AG04449 (cell line): ENCODE measurements around the gene AP1M1.

Source experiments
- CTCF ChIA-PET: fragments of 350-600 bp; formaldehyde crosslinking; extraction: SDS; loops from one replicate; lab custom pipeline; 2021; ENCODE audit warnings: antibody characterized with exemption; lab: Yijun Ruan, JAX
- POLR2A ChIA-PET: fragments of 400-600, 350-600 bp; formaldehyde crosslinking; extraction: SDS; loops from one replicate; lab custom pipeline; 2020; ENCODE audit warnings: antibody characterized with exemption, inconsistent platforms; lab: Yijun Ruan, JAX
- DNase-seq: peaks from one replicate; pipeline ENCODE4 v3.0.0-alpha.2; 2010; ENCODE audit warnings: low read depth, low spot score
- H3K4me3 ChIP-seq: 2 replicates; pipeline ENCODE4 v1.5.1; 2011; ENCODE audit warnings: low read depth, mild to moderate bottlenecking, control low read depth, low read length
- TF ChIP-seq, protein P1 (sequence below): IDR thresholded peaks from one replicate; pipeline ENCODE4 v1.5.1; 2011; ENCODE audit warnings: mild to moderate bottlenecking, moderate library complexity, low read length, control low read depth, inconsistent platforms; ENCODE audit not compliant: insufficient read depth; ENCODE audit errors: missing control alignments

AP1M1 gene

DNA sequence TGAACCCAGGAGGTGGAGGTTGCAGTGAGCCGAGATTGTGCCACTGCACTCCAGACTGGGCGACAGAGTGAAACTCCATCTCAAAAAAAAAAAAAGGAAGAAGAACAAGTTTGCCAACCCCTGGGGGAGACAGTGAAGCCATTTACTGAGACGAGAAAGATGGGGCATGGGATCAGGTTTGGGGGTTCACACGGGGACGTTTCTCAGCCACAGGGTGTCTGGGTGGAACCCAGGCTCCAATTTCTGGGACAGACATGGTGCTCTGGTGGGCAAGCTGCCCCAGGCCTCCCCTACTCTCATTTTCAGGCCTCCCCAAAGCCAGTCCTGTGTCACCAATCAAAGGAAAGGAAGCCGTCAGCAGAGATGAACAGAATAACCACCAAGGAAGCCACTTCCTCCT is 40.8 kb upstream of the AP1M1 start:
- POLR2A ChIA-PET = no interaction called here
- TF ChIP-seq, protein P1, sequence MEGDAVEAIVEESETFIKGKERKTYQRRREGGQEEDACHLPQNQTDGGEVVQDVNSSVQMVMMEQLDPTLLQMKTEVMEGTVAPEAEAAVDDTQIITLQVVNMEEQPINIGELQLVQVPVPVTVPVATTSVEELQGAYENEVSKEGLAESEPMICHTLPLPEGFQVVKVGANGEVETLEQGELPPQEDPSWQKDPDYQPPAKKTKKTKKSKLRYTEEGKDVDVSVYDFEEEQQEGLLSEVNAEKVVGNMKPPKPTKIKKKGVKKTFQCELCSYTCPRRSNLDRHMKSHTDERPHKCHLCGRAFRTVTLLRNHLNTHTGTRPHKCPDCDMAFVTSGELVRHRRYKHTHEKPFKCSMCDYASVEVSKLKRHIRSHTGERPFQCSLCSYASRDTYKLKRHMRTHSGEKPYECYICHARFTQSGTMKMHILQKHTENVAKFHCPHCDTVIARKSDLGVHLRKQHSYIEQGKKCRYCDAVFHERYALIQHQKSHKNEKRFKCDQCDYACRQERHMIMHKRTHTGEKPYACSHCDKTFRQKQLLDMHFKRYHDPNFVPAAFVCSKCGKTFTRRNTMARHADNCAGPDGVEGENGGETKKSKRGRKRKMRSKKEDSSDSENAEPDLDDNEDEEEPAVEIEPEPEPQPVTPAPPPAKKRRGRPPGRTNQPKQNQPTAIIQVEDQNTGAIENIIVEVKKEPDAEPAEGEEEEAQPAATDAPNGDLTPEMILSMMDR = no peak
- CTCF ChIA-PET = no interaction called here
- H3K4me3 ChIP-seq = no peak overlapping the region
- no peak for DNase-seq

DNA sequence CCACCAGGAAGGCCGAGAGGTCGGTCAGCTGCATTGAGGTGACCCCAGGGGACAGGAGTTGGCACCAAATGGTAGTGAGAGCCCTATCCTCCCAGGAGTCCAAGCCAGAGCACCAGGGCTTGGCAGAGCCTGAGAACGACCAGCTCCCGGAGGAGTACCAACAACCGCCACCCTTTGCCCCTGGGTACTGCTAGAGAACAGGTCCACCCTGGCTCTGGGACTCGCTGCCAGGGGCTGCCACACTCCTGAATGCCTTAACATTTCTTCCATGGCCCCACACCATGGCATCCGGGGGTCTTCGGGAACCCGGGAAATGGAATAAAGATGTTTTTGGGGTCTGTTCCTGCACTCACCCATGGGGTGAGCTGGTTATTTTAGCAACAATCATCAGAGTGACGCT is 40.1 kb upstream of the AP1M1 start:
- ChIA-PET CTCF (no interaction called here), POLR2A (no interaction called here)
- no peak for DNase-seq
- TF ChIP-seq, protein P1 = no peak
- no peak overlapping the region for H3K4me3 ChIP-seq

DNA sequence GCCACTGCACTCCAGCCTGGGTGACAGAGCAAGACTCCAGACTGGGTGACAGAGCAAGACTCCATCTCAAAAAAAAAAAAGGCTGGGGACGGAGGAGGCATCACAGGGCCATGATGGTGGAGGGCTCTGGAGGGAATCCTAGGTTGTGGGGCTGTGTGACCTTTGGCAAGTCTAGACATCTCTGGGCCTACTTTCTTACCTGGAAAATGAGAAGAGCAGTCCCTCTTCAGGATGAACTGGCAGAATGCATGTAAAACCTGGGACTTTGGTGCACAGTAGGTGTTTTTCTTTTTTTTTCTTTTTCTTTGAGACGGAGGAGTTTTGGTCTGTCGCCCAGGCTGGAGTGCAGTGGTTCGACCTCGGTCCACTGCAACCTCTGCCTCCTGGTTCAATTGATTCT is 38.1 kb upstream of the AP1M1 start:
- CTCF ChIA-PET = no interaction called here

DNA sequence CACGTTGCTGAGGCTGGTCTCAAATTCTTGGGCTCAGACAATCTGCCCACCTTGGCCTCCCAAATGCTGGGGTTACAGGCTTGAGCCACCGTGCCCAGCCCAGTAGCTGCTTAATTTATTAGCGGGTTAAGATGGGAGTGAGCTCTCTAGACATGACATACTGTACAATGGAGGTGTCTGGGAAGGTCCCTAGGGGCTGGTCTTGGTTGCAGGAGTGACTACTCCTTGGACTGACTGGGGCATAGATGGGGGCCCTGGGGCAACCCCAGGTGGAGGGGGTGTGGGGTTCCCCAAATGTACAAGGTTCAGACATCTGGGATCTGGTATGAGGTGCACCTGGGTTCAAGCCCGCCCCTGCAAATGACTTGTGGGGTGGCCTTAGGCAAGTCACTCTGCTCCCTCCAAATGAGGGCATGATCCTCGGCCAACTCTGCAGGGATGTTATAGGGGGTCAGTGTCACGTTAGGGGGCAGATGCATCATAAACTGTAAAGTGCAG is 37.2 kb upstream of the AP1M1 start:
- TF ChIP-seq, protein P1 = no peak
- ChIA-PET POLR2A (interaction anchor here (1.1 kb wide), 1 partner anchor 10 kb away, joined by 6 read pairs; no protein-coding TSS in a partner anchor), CTCF (no interaction called here)
- no peak for DNase-seq
- H3K4me3 ChIP-seq = no peak overlapping the region

More for the DNA sequence above, 38.1 kb upstream of the AP1M1 start:
- POLR2A ChIA-PET = no interaction called here
- TF ChIP-seq, protein P1 = no peak
- DNase-seq = no peak
- no peak overlapping the region for H3K4me3 ChIP-seq

DNA sequence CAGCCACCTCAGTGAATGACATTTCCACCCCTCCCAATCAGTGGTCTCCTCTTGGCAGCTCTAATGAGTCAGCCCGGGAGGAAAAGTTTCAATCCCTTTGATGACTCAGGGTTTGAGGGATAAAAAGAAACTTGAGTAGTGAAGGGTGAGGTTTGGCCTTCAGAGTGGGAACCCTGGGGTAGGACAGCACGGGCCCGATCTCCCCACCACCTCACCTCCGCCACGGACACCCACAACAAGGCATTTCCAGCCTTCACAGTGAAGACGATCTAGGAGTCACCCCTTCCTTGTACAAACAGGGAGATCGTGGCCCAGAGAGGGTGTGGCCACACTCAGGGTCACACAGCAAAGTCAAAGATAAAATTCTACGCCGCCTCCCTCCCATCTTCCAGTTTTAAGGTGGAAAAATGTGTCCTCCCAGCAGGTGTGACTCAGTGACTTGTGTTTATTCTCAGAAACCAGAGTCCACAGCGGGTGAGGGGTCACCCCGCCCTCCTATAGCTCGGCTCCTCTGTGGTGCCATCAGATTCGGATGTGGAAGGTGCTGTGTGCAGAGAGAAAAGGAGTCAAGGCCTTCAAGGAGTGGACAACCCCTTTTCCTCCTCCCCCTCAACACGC is 36.7 kb upstream of the AP1M1 start:
- ChIA-PET CTCF (interaction anchor here (1.1 kb wide), 1 partner anchor 10 kb away, joined by 3 read pairs; no protein-coding TSS in a partner anchor), POLR2A (interaction anchor here (0.9 to 1.1 kb wide), 2 partner anchors 10 to 36 kb away, joined by 3 to 6 read pairs; partner anchors contain the start of gene AP1M1)
- no peak for DNase-seq
- H3K4me3 ChIP-seq = no peak overlapping the region
- TF ChIP-seq, protein P1 = no peak

DNA sequence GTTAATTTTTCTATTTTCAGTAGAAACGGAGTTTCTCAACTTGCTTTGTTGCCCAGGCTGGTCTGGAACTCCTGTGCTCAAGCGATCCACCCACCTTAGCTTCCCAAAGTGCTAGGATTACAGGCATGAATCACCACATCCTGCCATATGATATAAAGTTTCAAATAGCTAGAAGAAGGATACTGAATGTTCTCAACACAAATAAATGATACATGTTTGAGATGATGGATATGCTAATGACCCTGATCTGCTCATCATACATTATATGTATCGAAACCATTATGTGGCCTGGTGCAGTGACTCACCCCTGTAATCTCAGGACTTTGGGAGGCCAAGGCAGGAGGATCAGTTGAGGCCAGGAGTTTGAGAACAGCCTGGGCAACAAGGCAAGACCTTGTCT is 35.9 kb upstream of the AP1M1 start:
- no peak for DNase-seq
- no peak overlapping the region for H3K4me3 ChIP-seq
- CTCF ChIA-PET = interaction anchor here (1.1 kb wide), 2 partner anchors 11 to 18 kb away, joined by 3 read pairs; no protein-coding TSS in a partner anchor
- TF ChIP-seq, protein P1 = no peak
- POLR2A ChIA-PET = interaction anchor here (0.9 to 1.1 kb wide), 2 partner anchors 11 to 36 kb away, joined by 3 to 6 read pairs; partner anchors contain the start of gene AP1M1
